CD14-positive monocyte (primary cell): Measurements from ENCODE around the gene PAWR. TPM values are rescaled to one million over a fixed set of nuclear protein-coding genes. Genes with fewer than 3 reads are reported as not detected.

Experiments
- DNase-seq, 3 donors: peaks; one replicate each; pipeline ENCODE4 v3.0.0-alpha.2; 2011 to 2022
- H2AFZ ChIP-seq: 2 replicates; pipeline ENCODE4 v1.6.0; 2012; ENCODE audit warnings: mild to moderate bottlenecking, low read depth, low read length, inconsistent platforms; ENCODE audit not compliant: insufficient read depth, poor library complexity, severe bottlenecking
- H3K27ac ChIP-seq, 2 donors: 1 replicate in 1 of 2; 2 replicates in 1 of 2; pipeline ENCODE4 v1.5.1; 2012 to 2013; ENCODE audit warnings: low read length in 2 of 2, control low read depth in 1 of 2, inconsistent platforms in 1 of 2, low read depth in 1 of 2, mild to moderate bottlenecking in 1 of 2
- H3K27me3 ChIP-seq, 2 donors: one replicate each; pipeline versions ENCODE4 v1.6.0 to v1.6.1; 2011 to 2013; ENCODE audit warnings: low read length in 2 of 2; ENCODE audit not compliant: control insufficient read depth in 2 of 2, insufficient read depth in 2 of 2
- H3K36me3 ChIP-seq, 2 donors: replicated peaks in 1 of 2; 1 replicate in 1 of 2; 2 replicates in 1 of 2; pipeline versions ENCODE4 v1.5.1 to v1.6.1; 2012 to 2013; ENCODE audit warnings: low read length in 2 of 2, control low read depth in 1 of 2, inconsistent platforms in 1 of 2, mild to moderate bottlenecking in 1 of 2; ENCODE audit not compliant: insufficient read depth in 2 of 2, control insufficient read depth in 1 of 2
- H3K4me1 ChIP-seq, 2 donors: 1 replicate in 1 of 2; 2 replicates in 1 of 2; pipeline versions ENCODE4 v1.5.1 to v1.6.1; 2012 to 2013; ENCODE audit warnings: low read length in 2 of 2, control low read depth in 1 of 2, inconsistent platforms in 1 of 2, mild to moderate bottlenecking in 1 of 2, moderate library complexity in 1 of 2; ENCODE audit not compliant: insufficient read depth in 2 of 2, control insufficient read depth in 1 of 2
- H3K4me2 ChIP-seq: replicated peaks from 2 replicates; pipeline ENCODE3; 2012; ENCODE audit warnings: low read length, moderate library complexity, mild to moderate bottlenecking; ENCODE audit not compliant: poor library complexity, severe bottlenecking; ENCODE audit errors: extremely low read depth
- H3K4me3 ChIP-seq, 3 experiments: fragments of 200-600 bp in 1 of 3; sonication (generic) in 1 of 3; replicated peaks in 1 of 3; 1 replicate in 2 of 3; 2 replicates in 1 of 3; pipeline ENCODE4 v1.5.1; 2011 to 2013; ENCODE audit warnings: low read length in 3 of 3, mild to moderate bottlenecking in 3 of 3, control low read depth in 2 of 3, low read depth in 2 of 3, inconsistent platforms in 1 of 3, moderate library complexity in 1 of 3
- H3K79me2 ChIP-seq: 2 replicates; pipeline ENCODE4 v1.6.0; 2012; ENCODE audit warnings: mild to moderate bottlenecking, control low read depth, inconsistent platforms, low read length, moderate library complexity; ENCODE audit not compliant: insufficient read depth
- H3K9ac ChIP-seq: 2 replicates; pipeline ENCODE4 v1.6.0; 2017; ENCODE audit warnings: low read length, mild to moderate bottlenecking; ENCODE audit not compliant: insufficient read depth, poor library complexity, severe bottlenecking
- H3K9me3 ChIP-seq, 2 donors: replicated peaks in 1 of 2; 1 replicate in 1 of 2; 2 replicates in 1 of 2; pipeline versions ENCODE4 v1.5.1 to v1.6.1; 2012 to 2013; ENCODE audit warnings: low read length in 2 of 2, control low read depth in 1 of 2; ENCODE audit not compliant: control insufficient read depth in 1 of 2, insufficient read depth in 1 of 2
- H4K20me1 ChIP-seq: 2 replicates; pipeline ENCODE4 v1.6.0; 2012; ENCODE audit warnings: mild to moderate bottlenecking, low read length, control low read depth, moderate library complexity; ENCODE audit not compliant: insufficient read depth
- H3K27ac Mint-ChIP-seq, 7 donors: one replicate each; pipeline ENCODE4 v1.8.0; 2020; ENCODE audit warnings: mild to moderate bottlenecking in 7 of 7, mixed read lengths in 7 of 7, moderate library complexity in 6 of 7, inconsistent platforms in 2 of 7
- H3K27me3 Mint-ChIP-seq, 3 donors: one replicate each; pipeline ENCODE4 v1.8.0; 2021 to 2022; ENCODE audit warnings: low read depth in 3 of 3, mild to moderate bottlenecking in 3 of 3, mixed read lengths in 3 of 3, moderate library complexity in 3 of 3, inconsistent platforms in 1 of 3
- H3K36me3 Mint-ChIP-seq, 2 donors: one replicate each; pipeline ENCODE4 v1.8.0; 2020; ENCODE audit warnings: mixed read lengths in 2 of 2, inconsistent platforms in 1 of 2, mild to moderate bottlenecking in 1 of 2
- H3K4me1 Mint-ChIP-seq: one replicate; pipeline ENCODE4 v1.8.0; 2020; ENCODE audit warnings: mild to moderate bottlenecking, mixed read lengths
- H3K4me3 Mint-ChIP-seq, 2 donors: one replicate each; pipeline ENCODE4 v1.8.0; 2020; ENCODE audit warnings: mild to moderate bottlenecking in 2 of 2, mixed read lengths in 2 of 2, moderate library complexity in 1 of 2
- H3K9me3 Mint-ChIP-seq, 7 donors: one replicate each; pipeline ENCODE4 v1.8.0; 2020 to 2022; ENCODE audit warnings: mixed read lengths in 7 of 7, mild to moderate bottlenecking in 6 of 7, moderate library complexity in 6 of 7, inconsistent platforms in 2 of 7
- WGBS: methylation state at CpG from one replicate; pipeline ENCODE4 v1.1.5; 2013; ENCODE audit warnings: missing lambda C conversion rate; ENCODE audit not compliant: insufficient coverage; 5-methylcytosine and 5-hydroxymethylcytosine counted together
- intact Hi-C, 2 donors: fragments of 100-400 bp; cut with micrococcal nuclease; formaldehyde crosslinking; loops; one replicate each; pipeline versions ENCODE4 v1.15.0 to v1.15.1; 2023
- polyA plus RNA-seq, 3 donors: library from polyadenylated mRNA; depleted of rRNA in 1 of 3; unstranded in 2 of 3; stranded (reverse) in 1 of 3; fragments of 300-500 nt in 2 of 3; fragments of >200 nt in 1 of 3; fragmentation: Illumina TruSeq in 2 of 3; gene quantifications; 1 replicate in 2 of 3; 2 replicates in 1 of 3; pipeline ENCODE4 v1.2.3, GENCODE V29; 2012 to 2021
- TF ChIP-seq, protein P1 (sequence below): fragments of 200-600 bp; IDR thresholded peaks from one replicate; pipeline ENCODE4 v1.8.0; 2022; ENCODE audit warnings: antibody characterized with exemption, mild to moderate bottlenecking

PAWR gene
- polyA plus RNA-seq, 3 donors, result 0.03 TPM; not detected in 1

DNA sequence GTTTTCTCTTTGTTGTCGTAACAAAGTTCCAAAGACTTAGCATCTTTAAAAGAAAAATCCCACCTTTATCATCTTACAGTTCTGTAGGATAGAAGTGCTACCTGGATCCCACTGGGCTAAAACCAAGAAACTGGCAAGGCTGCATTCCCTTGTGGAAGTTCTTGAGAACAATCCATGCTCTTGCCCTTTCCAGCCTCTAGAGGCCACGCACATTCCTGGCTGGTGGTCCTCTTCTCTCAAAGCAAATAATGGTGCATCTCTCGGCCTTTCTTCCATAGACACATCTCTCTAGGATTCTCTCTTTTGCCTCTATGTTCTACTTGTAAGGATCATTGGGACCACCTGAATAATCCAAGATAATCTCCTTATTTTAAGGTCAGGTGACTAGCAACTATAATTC, 8.2 kb upstream of the PAWR start:
- H4K20me1 ChIP-seq, result no peaks in the 10 kb centered on the region
- Mint-ChIP-seq H3K4me3 (no peak overlapping the region), H3K27me3 (peaks cover 3 to 6% (median 5%) of the 10 kb centered on the region in 3 donors), H3K27ac (no peak overlapping the region), H3K4me1 (no peaks in the 10 kb centered on the region), H3K9me3 (peaks cover 0 to 2% (median 0%) of the 10 kb centered on the region in 7 donors), H3K36me3 (no peaks in the 10 kb centered on the region)
- no peaks in the 10 kb centered on the region for H3K79me2 ChIP-seq
- no peaks in the 10 kb centered on the region for H3K4me1 ChIP-seq
- no peak for DNase-seq
- no peak overlapping the region for H3K9ac ChIP-seq
- no peaks in the 10 kb centered on the region for H3K9me3 ChIP-seq
- no peaks in the 10 kb centered on the region for H3K27me3 ChIP-seq
- no peak overlapping the region for H3K27ac ChIP-seq
- 86% methylated on average over 2 of the region's 3 CpGs for WGBS
- no peaks in the 10 kb centered on the region for H3K36me3 ChIP-seq
- TF ChIP-seq, protein P1, sequence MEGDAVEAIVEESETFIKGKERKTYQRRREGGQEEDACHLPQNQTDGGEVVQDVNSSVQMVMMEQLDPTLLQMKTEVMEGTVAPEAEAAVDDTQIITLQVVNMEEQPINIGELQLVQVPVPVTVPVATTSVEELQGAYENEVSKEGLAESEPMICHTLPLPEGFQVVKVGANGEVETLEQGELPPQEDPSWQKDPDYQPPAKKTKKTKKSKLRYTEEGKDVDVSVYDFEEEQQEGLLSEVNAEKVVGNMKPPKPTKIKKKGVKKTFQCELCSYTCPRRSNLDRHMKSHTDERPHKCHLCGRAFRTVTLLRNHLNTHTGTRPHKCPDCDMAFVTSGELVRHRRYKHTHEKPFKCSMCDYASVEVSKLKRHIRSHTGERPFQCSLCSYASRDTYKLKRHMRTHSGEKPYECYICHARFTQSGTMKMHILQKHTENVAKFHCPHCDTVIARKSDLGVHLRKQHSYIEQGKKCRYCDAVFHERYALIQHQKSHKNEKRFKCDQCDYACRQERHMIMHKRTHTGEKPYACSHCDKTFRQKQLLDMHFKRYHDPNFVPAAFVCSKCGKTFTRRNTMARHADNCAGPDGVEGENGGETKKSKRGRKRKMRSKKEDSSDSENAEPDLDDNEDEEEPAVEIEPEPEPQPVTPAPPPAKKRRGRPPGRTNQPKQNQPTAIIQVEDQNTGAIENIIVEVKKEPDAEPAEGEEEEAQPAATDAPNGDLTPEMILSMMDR, result no peak
- intact Hi-C loops, result no loop called here
- no peak overlapping the region for H3K4me3 ChIP-seq
- no peak overlapping the region for H3K4me2 ChIP-seq
- no peak overlapping the region for H2AFZ ChIP-seq

DNA sequence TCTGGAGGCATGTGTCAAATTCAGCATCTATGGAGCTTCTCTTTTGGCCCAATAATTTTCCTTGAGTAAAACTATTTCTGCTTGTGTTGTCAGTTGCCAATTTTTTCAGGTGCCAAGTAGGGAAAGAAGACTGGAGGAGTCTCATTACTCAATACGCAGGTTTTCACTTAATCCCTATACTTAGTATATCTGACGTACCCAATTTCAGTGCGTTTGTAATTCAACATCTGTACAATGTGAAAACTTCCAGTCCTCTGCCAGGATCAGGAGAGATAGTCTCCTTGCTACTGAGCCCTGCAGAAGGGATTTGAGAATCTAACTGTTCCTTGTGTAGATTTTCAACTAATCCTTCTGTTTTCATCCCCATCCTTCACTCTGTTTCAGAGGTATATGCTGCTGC, 5.7 kb upstream of the PAWR start:
- Histone ChIP-seq H3K9me3 (peaks cover 0 to 10% of the 10 kb centered on the region in 2 donors), H4K20me1 (no peaks in the 10 kb centered on the region), H3K27ac (no peak overlapping the region), H3K27me3 (peaks cover 22% of the 10 kb centered on the region in 2 donors), H3K4me1 (peaks cover 2 to 4% of the 10 kb centered on the region in 2 donors), H3K4me3 (no peak overlapping the region), H3K36me3 (no peaks in the 10 kb centered on the region), H3K79me2 (no peaks in the 10 kb centered on the region), H3K9ac (no peak overlapping the region), H3K4me2 (no peak overlapping the region), H2AFZ (no peak overlapping the region)
- Mint-ChIP-seq H3K36me3 (peaks cover 0 to under 1% of the 10 kb centered on the region in 2 donors), H3K9me3 (peaks cover 0 to 2% (median under 1%) of the 10 kb centered on the region in 7 donors), H3K4me3 (no peak overlapping the region), H3K27ac (no peak overlapping the region), H3K4me1 (peaks cover 3% of the 10 kb centered on the region), H3K27me3 (peaks cover 22 to 30% (median 22%) of the 10 kb centered on the region in 3 donors)
- DNase-seq, result no peak
- TF ChIP-seq, protein P1, result no peak
- no CpG with 5 or more reads among the region's 3 CpGs for WGBS
- intact Hi-C loops, result no loop called here
